Ovary (tissue), 9 donors: Measurements from ENCODE around the gene EPM2AIP1. TPM values are rescaled to one million over a fixed set of nuclear protein-coding genes. Genes with fewer than 3 reads are reported as not detected.
A peak's percentile ranks its signal among the peaks of the same experiment; 100 is the strongest.

ENCODE experiments used
- DNase-seq, 5 donors: peaks; one replicate each; pipeline ENCODE4 v3.0.0-alpha.2; 2019 to 2020
- H3K27ac ChIP-seq, 2 donors: fragments of 200-600 bp; one replicate each; pipeline versions ENCODE4 v1.5.1 to v1.8.0; 2019 to 2022
- H3K27me3 ChIP-seq: fragments of 200-600 bp; one replicate; pipeline ENCODE4 v1.8.0; 2022
- H3K36me3 ChIP-seq: fragments of 200-600 bp; sonication (generic); one replicate; pipeline ENCODE4 v1.5.1; 2019
- H3K4me1 ChIP-seq: one replicate; pipeline ENCODE4 v1.8.1; 2013; ENCODE audit warnings: mild to moderate bottlenecking, moderate library complexity; ENCODE audit not compliant: insufficient read depth
- H3K4me3 ChIP-seq: fragments of 200-600 bp; sonication (generic); one replicate; pipeline ENCODE4 v1.5.1; 2017
- H3K9me3 ChIP-seq, 2 donors: fragments of 200-600 bp in 1 of 2; sonication (generic) in 1 of 2; one replicate each; pipeline versions ENCODE4 v1.5.1 to v1.8.1; 2013 to 2019; ENCODE audit warnings: mild to moderate bottlenecking in 1 of 2, moderate library complexity in 1 of 2
- CTCF ChIP-seq, 3 donors: fragments of 450-650 bp in 2 of 3; fragments of 200-600 bp in 1 of 3; IDR thresholded peaks; one replicate each; pipeline versions ENCODE4 v1.5.1 to v1.8.0; 2016 to 2022; ENCODE audit warnings: antibody characterized with exemption in 3 of 3, mild to moderate bottlenecking in 1 of 3
- EP300 ChIP-seq: sonication (generic); formaldehyde crosslinking; IDR thresholded peaks from one replicate; pipeline ENCODE4 v1.6.1; 2017; ENCODE audit warnings: antibody characterized with exemption
- POLR2A ChIP-seq: fragments of 450-650 bp; IDR thresholded peaks from one replicate; pipeline ENCODE4 v1.6.1; 2017; ENCODE audit warnings: antibody characterized with exemption, mild to moderate bottlenecking, moderate library complexity
- WGBS, 3 donors: extraction: QIAGEN DNeasy Blood & Tissue Kit in 1 of 3; methylation state at CpG; one replicate each; pipeline versions ENCODE4 v1.1.5 to v1.1.7; 2013 to 2017; 5-methylcytosine and 5-hydroxymethylcytosine counted together
- intact Hi-C, 4 donors: fragments of 100-400 bp; cut with DNase I; formaldehyde crosslinking; loops; one replicate each; pipeline versions ENCODE4 v1.11.0 to v1.15.1; 2022 to 2023
- polyA plus RNA-seq, 2 donors: library from polyadenylated mRNA; stranded (reverse); fragments of 200-250 nt in 1 of 2; fragments of 350-450 nt in 1 of 2; fragmentation: Illumina TruSeq in 1 of 2; extraction: RNeasy Lipid Tissue Mini Kit (QIAGEN cat#74804) in 1 of 2; gene quantifications; one replicate each; pipeline ENCODE4 v1.2.3, GENCODE V29; 2013 to 2014
- total RNA-seq, 7 donors: library from RNA; depleted of rRNA in 2 of 7; stranded (reverse); fragments of >200 nt in 2 of 7; fragmentation: NEBNext Ultra II Directional in 3 of 7; extraction: Animal tissue kit (Norgen Biotek cat#: 25700) in 3 of 7; gene quantifications; one replicate each; pipeline versions ENCODE4 v1.1.0 to v1.2.4, GENCODE V29; 2016 to 2023
- donor health status: DM: no; HTN: no; CAD: no; lungs with moderate emphysema.
- donor health status: DM: no; HTN: no; CAD: no.
- donor health status: Bipolar disorder and iron deficiency.
- donor health status: DM: yes; HTN: yes; CAD: no.
- donor health status: DM: no; HTN: no; CAD: no.
- donor health status: DM: yes; HTN: yes; CAD: no.

EPM2AIP1 gene
- total and polyA plus RNA-seq, 9 donors: 10.2 to 40.0 (median 31.8) TPM

GRCh38 chr3:37030588-37030987, 37.7 kb upstream of the EPM2AIP1 start:
- Histone ChIP-seq H3K4me1 (peaks cover 9% of the 10 kb centered on the region), H3K27ac (no peak overlapping the region), H3K27me3 (no peaks in the 10 kb centered on the region), H3K36me3 (no peaks in the 10 kb centered on the region), H3K4me3 (no peak overlapping the region), H3K9me3 (no peaks in the 10 kb centered on the region)
- intact Hi-C loops: no loop called here
- TF ChIP-seq CTCF (IDR thresholded peaks at IDR 0.05) (no peak), EP300 (no peak), POLR2A (no peak)
- DNase-seq: no peak
- WGBS, 3 donors: 40 to 50% (median 45%) methylated on average over 3 of the region's 3 CpGs

- intact Hi-C loops: loop anchor here in 1 of 4 donors (10.0 kb wide), 1 partner anchor 185 kb away; no protein-coding TSS in a partner anchor
- H3K27ac ChIP-seq: no peak overlapping the region
- no peaks in the 10 kb centered on the region for H3K36me3 ChIP-seq
- H3K4me3 ChIP-seq: no peak overlapping the region
- H3K27me3 ChIP-seq: no peaks in the 10 kb centered on the region
- DNase-seq: no peak
- H3K4me1 ChIP-seq: peaks cover 9% of the 10 kb centered on the region
- no peak for TF ChIP-seq CTCF (IDR thresholded peaks at IDR 0.05)
- no peak for TF ChIP-seq EP300
- TF ChIP-seq POLR2A: no peak
- H3K9me3 ChIP-seq: no peaks in the 10 kb centered on the region
Measured at GRCh38 chr3:37029516-37030163, 36.7 kb upstream of the EPM2AIP1 start.

- Histone ChIP-seq H3K27me3 (no peaks in the 10 kb centered on the region), H3K4me3 (no peak overlapping the region), H3K36me3 (no peaks in the 10 kb centered on the region), H3K4me1 (peaks cover 9% of the 10 kb centered on the region), H3K9me3 (no peaks in the 10 kb centered on the region), H3K27ac (no peak overlapping the region)
- no peak for DNase-seq
- TF ChIP-seq POLR2A (no peak), EP300 (no peak), CTCF (IDR thresholded peaks at IDR 0.05) (no peak)
- intact Hi-C loops: loop anchor here in 1 of 4 donors (10.0 kb wide), 1 partner anchor 186 kb away; no protein-coding TSS in a partner anchor
- WGBS, 3 donors: 90 to 98% (median 96%) methylated on average over 1 of the region's 1 CpG
Measured at GRCh38 chr3:37029111-37029510, 36.2 kb upstream of the EPM2AIP1 start.

GRCh38 chr3:37028329-37028728, 35.4 kb upstream of the EPM2AIP1 start:
- Histone ChIP-seq H3K4me1 (peaks cover 9% of the 10 kb centered on the region), H3K9me3 (no peaks in the 10 kb centered on the region), H3K4me3 (no peak overlapping the region), H3K27ac (no peak overlapping the region), H3K27me3 (no peaks in the 10 kb centered on the region), H3K36me3 (no peaks in the 10 kb centered on the region)
- intact Hi-C loops: loop anchor here in 1 of 4 donors (10.0 kb wide), 1 partner anchor 186 kb away; no protein-coding TSS in a partner anchor
- 38 to 50% (median 48%) methylated on average over 1 of the region's 1 CpG for WGBS, 3 donors
- no peak for TF ChIP-seq POLR2A
- TF ChIP-seq CTCF (IDR thresholded peaks at IDR 0.05): no peak
- TF ChIP-seq EP300: no peak
- peak; percentile 33 to 71 (median 47) for DNase-seq
